Epithelial cell of proximal tubule (primary cell): ENCODE data around the gene EAPP. TPM values are rescaled to one million over a fixed set of nuclear protein-coding genes. Genes with fewer than 3 reads are reported as not detected.
"Not testable (repeated sequence)": the region's sequence is repeated elsewhere in the genome, so short reads cannot be mapped to it uniquely, and the experiment has no call there.

Experiments
- DNase-seq: peaks from one replicate; pipeline ENCODE4 v3.0.0-alpha.2; 2011; ENCODE audit warnings: low read depth
- H3K4me3 ChIP-seq: 2 replicates; pipeline ENCODE4 v1.5.1; 2011; ENCODE audit warnings: low read depth, mild to moderate bottlenecking, low read length
- CTCF ChIP-seq: conservative IDR thresholded peaks from 2 replicates; pipeline ENCODE4 v1.5.1; 2012; ENCODE audit warnings: low read depth, mild to moderate bottlenecking, low read length
- total RNA-seq: library from RNA; depleted of rRNA; stranded (reverse); fragments of >200 nt; gene quantifications from 2 replicates; pipeline ENCODE4 v1.2.3, GENCODE V29; 2015

EAPP gene
- total RNA-seq, 1 donor from 2014 or later = 29.4 TPM

GRCh38 chr14:34538871-34539406 lies 562 bp downstream of the EAPP start:
- peak overlapping the region; percentile 95 for H3K4me3 ChIP-seq
- no peak for DNase-seq
- no peak for TF ChIP-seq CTCF

GRCh38 chr14:34538096-34538495 lies 1.4 kb downstream of the EAPP start:
- not testable (repeated sequence) for DNase-seq
- H3K4me3 ChIP-seq = peak overlapping the region; percentile 95

GRCh38 chr14:34537677-34538009 lies 1.9 kb downstream of the EAPP start:
- DNase-seq = no peak
- H3K4me3 ChIP-seq = peak overlapping the region; percentile 1
- no peak for TF ChIP-seq CTCF

GRCh38 chr14:34536951-34537676 lies 2.4 kb downstream of the EAPP start:
- peak overlapping the region; percentile 1 for H3K4me3 ChIP-seq
- TF ChIP-seq CTCF = no peak
- peak; percentile 86 for DNase-seq

GRCh38 chr14:34527591-34527990 lies 11.9 kb downstream of the EAPP start:
- no peak for TF ChIP-seq CTCF
- no peak for DNase-seq
- H3K4me3 ChIP-seq = no peak overlapping the region

GRCh38 chr14:34524216-34524615 lies 15.3 kb downstream of the EAPP start:
- H3K4me3 ChIP-seq, DNase-seq: not testable (repeated sequence)

GRCh38 chr14:34522496-34522895 lies 17.0 kb downstream of the EAPP start:
- TF ChIP-seq CTCF = no peak
- DNase-seq = no peak
- no peak overlapping the region for H3K4me3 ChIP-seq

- DNase-seq, H3K4me3 ChIP-seq: not testable (repeated sequence)
These were observed 18.4 kb downstream of the EAPP start for GRCh38 chr14:34521071-34521470.

- DNase-seq, H3K4me3 ChIP-seq: not testable (repeated sequence)
These were observed 19.1 kb downstream of the EAPP start for GRCh38 chr14:34520304-34520970.
